Hematopoietic multipotent progenitor cell treated with erythropoietin and hydrocortisone succinate and interleukin-3 and kit ligand, for 8 days (in vitro differentiated cells): ENCODE results near the gene PCBP3.

Source experiments
- DNase-seq: peaks from one replicate; pipeline ENCODE4 v3.0.0-alpha.2; 2015

The PCBP3 gene

GRCh38 chr21:45900034-45900868 lies 256.7 kb downstream of the PCBP3 start:
- DNase-seq, result no peak

DNA sequence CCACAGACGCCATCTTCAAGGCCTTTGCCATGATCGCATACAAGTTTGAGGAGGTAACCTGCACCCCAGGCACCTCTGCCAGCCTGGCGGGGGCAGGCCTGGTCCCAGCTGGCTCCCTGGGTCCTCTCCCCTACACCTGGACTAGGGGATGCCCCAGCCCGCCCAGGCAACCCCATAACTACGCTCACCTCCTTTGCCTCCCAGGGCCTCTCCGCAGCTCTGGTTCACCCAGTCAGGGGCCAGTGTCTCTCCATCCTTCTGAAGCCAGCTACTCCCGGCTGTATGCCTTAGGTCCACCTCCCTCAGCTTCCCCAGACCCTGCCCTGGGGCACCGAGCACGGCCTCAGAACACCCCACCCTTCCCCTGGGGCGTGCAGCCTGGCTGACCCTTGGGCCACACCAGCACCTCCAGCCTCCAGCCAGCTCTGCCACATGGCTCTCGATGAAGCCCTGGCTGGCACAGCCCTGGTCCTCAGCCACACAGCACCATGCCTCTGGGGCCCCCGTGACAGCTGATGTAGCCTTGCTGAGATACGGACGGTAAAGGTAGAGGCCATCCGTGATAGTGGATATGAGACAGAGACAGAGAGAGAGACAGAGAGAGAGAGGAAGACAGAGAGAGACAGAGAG lies 257.7 kb downstream of the PCBP3 start:
- no peak for DNase-seq

- no peak for DNase-seq
Observed at GRCh38 chr21:45902292-45902995, 258.9 kb downstream of the PCBP3 start.

DNA sequence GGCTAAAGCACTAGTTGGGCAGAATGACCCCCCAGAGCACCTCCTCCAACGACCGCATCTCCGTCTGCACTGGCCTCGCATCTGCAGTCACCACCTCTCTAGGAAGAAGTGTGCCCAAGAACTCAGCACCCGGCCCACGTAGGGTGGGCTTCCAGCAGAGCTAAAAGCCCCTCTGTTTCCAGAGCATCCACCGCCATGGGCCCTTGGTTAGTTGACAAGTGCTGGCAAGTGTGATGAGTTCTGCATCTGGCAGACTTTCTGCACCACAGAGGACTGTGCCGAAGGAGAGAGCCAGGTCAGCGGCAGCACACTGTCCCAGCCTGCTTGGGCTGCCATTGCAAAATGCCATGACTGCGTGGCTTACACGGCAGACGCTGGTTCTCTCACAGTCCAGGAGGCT lies 261.7 kb downstream of the PCBP3 start:
- DNase-seq, result no peak

GRCh38 chr21:45906196-45906805 lies 262.8 kb downstream of the PCBP3 start:
- DNase-seq, result no peak

- no peak for DNase-seq
Observed at GRCh38 chr21:45906859-45907258, 263.3 kb downstream of the PCBP3 start.

GRCh38 chr21:45908536-45909237 lies 265.2 kb downstream of the PCBP3 start:
- DNase-seq, result no peak

DNA sequence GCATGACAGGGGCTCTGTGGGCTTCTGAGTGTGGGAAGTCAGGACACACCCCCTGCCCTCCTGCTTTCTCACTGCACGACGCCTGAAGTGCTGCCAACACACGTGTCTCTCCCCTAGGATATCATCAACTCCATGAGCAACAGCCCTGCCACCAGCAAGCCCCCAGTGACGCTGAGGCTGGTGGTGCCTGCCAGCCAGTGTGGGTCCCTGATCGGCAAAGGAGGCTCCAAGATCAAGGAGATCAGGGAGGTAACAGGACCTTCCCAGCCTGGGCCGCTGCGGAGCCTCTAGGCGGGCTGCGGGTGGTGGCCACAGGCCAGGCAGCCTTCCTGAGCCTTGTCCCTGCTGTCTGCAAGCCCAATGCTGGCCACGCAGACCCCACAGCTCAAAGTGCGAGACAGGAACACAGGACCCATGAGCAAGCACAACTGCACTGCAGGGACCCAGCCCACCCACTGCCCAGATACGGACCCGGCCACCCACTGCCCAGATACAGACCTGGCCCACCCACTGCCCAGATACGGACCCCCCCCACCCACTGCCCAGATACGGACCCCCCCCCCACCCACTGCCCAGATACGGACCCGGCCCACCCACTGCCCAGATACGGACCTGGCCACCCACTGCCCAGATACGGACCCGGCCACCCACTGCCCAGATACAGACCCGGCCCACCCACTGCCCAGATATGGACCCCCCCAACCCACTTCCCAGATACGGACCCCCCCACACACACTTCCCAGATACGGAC lies 265.9 kb downstream of the PCBP3 start:
- no peak for DNase-seq

- no peak for DNase-seq
Observed at GRCh38 chr21:45910155-45910547, 266.6 kb downstream of the PCBP3 start.

DNA sequence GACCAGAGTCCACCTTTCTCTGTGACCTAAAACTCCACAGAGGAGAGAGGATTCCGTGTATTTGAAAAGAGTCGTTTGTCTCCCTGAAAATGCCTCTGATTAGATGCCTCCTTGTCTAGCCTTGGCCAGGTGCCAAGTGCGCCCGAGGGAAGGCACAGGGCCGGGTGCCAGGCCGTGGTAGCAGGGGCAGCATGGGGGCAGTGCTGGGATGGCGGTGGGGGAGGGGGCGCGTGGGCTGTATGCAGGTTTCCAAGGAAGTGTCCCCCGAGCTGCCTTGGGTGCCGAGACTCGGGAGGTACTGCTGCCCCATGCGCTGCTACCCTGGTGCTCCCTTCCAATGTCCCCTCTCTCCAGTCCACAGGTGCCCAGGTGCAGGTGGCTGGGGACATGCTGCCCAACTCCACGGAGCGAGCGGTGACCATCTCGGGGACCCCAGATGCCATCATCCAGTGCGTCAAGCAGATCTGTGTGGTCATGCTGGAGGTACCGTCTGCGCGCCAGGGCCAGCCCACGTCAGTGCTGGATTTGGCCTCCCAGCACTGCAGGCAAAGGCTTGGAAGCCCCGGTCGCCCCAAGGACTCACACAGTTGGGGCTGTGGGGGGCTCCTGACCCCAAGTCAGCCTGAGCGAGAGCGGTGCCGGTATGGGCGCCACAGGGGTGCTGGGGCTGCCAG lies 267.2 kb downstream of the PCBP3 start:
- peak; percentile 3 for DNase-seq

DNA sequence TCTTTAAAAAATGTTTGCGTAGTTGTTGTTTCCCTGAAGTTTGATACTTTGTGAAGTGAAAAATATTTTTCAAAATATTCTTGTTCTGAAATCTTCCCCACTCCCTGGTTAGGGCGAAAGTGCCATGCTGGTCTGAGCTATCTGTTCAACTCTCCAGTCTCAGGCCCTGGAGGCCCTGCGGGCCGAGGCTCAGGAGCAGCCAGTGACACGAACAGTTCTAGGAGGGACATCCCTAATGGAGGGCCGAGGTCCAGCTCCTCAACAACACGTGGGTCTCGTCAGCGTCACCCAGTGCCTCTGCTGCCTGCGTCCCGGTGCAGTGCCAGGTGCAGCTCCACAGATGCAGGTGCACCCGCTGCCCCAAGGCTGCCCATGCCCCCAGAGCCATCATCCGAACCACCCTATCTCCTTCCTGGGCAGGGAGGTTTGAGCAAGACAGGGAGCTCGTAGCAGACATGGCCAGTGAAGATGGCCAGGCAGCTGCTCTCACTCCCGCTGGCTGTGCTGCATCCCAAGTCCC lies 268.3 kb downstream of the PCBP3 start:
- DNase-seq, result no peak

GRCh38 chr21:45912611-45913417 lies 269.3 kb downstream of the PCBP3 start:
- DNase-seq, result no peak

DNA sequence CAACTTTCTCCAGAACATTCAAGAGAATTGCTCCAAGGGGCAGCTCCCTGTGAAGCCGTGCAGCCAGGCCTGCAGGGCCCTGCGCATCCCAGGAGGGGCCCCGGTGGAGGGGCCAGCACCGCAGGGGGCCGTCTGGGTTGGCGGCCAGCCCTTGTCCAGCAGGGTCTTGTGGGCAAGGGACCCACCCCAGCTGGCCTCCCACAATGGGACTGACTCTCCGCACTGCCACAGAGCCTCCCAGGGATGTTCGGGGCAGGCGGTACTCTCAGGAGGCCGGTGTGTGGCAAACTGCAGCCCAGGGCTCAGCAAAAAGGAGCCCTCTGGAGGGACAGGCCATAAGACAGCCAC lies 269.9 kb downstream of the PCBP3 start:
- no peak for DNase-seq

GRCh38 chr21:45913886-45914285 lies 270.4 kb downstream of the PCBP3 start:
- no peak for DNase-seq

DNA sequence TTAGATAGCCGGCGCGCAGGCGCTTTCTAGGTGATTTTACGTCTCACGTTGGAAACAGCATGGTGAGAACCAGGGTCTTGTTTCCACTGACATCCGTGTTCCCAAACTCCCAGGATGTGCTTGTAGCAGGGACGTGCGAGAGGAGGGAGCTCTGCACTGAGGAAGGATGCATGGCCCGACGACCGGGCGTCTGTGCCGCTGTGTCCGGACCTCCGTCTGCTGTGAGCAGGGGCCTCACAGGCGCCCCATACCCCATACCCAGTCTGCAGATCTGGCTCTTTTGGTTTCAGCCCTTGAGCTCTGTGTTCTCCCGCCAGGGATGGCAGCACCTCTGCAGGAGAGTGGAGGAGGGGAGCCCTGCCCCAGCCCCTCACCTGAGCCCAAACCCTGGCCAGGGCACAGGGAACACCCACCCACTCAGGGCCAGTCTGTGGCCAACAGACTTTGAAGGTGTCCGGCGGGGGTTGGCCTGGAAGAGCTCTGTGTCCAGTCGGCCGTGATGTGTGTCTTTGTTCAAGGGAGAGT lies 270.9 kb downstream of the PCBP3 start:
- DNase-seq, result no peak

GRCh38 chr21:45916011-45916840 lies 272.7 kb downstream of the PCBP3 start:
- no peak for DNase-seq

- DNase-seq, result no peak
Observed at GRCh38 chr21:45917241-45917640, 273.7 kb downstream of the PCBP3 start.

DNA sequence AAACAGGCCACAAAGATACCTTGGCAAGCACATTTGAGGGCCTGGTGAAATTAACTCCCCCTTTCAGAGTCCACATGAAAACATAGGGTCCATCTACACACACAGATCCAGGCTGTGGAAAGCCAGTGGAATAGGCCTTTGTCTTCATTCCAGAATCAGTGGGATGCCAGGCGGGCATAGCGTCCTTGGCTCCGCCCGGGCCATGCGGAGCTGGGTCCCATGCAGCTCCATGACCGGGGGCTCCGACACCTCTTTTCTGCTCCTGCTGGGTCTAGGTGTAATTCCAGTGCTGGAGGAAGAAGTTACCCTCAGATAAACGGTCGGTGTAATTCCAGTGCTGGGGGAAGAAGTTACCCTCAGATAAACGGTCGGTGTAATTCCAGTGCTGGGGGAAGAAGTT lies 274.5 kb downstream of the PCBP3 start:
- DNase-seq, result no peak

- no peak for DNase-seq
Observed at GRCh38 chr21:45918835-45919447, 275.4 kb downstream of the PCBP3 start.
